GM12878 (cell line): ENCODE data around the gene ABTB1. TPM values are rescaled to one million over a fixed set of nuclear protein-coding genes. Genes with fewer than 3 reads are reported as not detected.

ENCODE experiments used
- ATAC-seq: fragments of 200-7000 bp; cut with Tn5 transposase; 3 replicates; pipeline ENCODE4 v1.9.1; 2020; ENCODE audit warnings: mild to moderate bottlenecking, moderate library complexity
- BruUV-seq: library from RNA; stranded (reverse); fragments of 400-500 nt; replicated peaks from 2 replicates; lab custom pipeline; 2021; lab: Mats Ljungman, UMichigan
- CTCF ChIA-PET: fragments of 300-600 bp; sonication (Branson Sonifier 250); formaldehyde crosslinking; extraction: SDS; loops from one replicate; lab custom pipeline; 2021; ENCODE audit warnings: inconsistent platforms; lab: Yijun Ruan, JAX
- POLR2A ChIA-PET: fragments of 350-600 bp; formaldehyde crosslinking; extraction: SDS; loops from one replicate; lab custom pipeline; 2021; ENCODE audit warnings: inconsistent platforms; lab: Charles Lee
- RAD21 ChIA-PET: fragments of 300-600 bp; sonication (Branson Sonifier 250); formaldehyde crosslinking; loops from one replicate; lab custom pipeline; 2023; ENCODE audit warnings: antibody characterized with exemption; ENCODE audit not compliant: unreplicated experiment; lab: Charles Lee
- SMC1A ChIA-PET: fragments of 300-600 bp; sonication (Branson Sonifier 250); formaldehyde crosslinking; loops from one replicate; lab custom pipeline; 2023; ENCODE audit not compliant: unreplicated experiment, uncharacterized antibody; lab: Charles Lee
- DNase-seq: peaks from one replicate; pipeline ENCODE4 v3.0.0-alpha.2; 2011; ENCODE audit warnings: low read depth, low spot score
- FAIRE-seq: peaks from 3 replicates; lab custom pipeline; 2011; peaks lifted over from hg19 to GRCh38; lab: Jason Lieb, UNC
- H2AFZ ChIP-seq: 2 replicates; pipeline ENCODE4 v1.6.0; 2011; ENCODE audit warnings: low read depth, low read length, control low read depth; ENCODE audit not compliant: control insufficient read depth
- H3K27ac ChIP-seq: 2 replicates; pipeline ENCODE4 v1.5.1; 2011; ENCODE audit warnings: control low read depth; ENCODE audit not compliant: control insufficient read depth, insufficient read depth
- H3K27me3 ChIP-seq, 2 experiments: replicated peaks in 1 of 2; 2 replicates each; pipeline versions ENCODE4 v1.6.0 to v1.6.1; 2011; ENCODE audit warnings: low read length in 1 of 2; ENCODE audit not compliant: control insufficient read depth in 2 of 2, insufficient read depth in 2 of 2
- H3K36me3 ChIP-seq, 2 experiments: 2 replicates each; pipeline ENCODE4 v1.5.1; 2011; ENCODE audit warnings: low read length in 1 of 2; ENCODE audit not compliant: control insufficient read depth in 2 of 2, insufficient read depth in 2 of 2
- H3K4me1 ChIP-seq: 2 replicates; pipeline ENCODE4 v1.6.1; 2011; ENCODE audit warnings: mild to moderate bottlenecking, low read length, moderate library complexity, mixed read lengths; ENCODE audit not compliant: control insufficient read depth, insufficient read depth
- H3K4me2 ChIP-seq: 2 replicates; pipeline ENCODE4 v1.6.0; 2011; ENCODE audit warnings: control low read depth; ENCODE audit not compliant: control insufficient read depth, insufficient read depth
- H3K4me3 ChIP-seq: fragments of 200-600 bp; sonication (generic); 2 replicates; pipeline ENCODE4 v1.5.1; 2016
- H3K79me2 ChIP-seq: 2 replicates; pipeline ENCODE4 v1.6.0; 2011; ENCODE audit warnings: low read length; ENCODE audit not compliant: control insufficient read depth, insufficient read depth
- H3K9ac ChIP-seq: 2 replicates; pipeline ENCODE4 v1.8.0; 2011; ENCODE audit warnings: low read length, control low read depth, mixed read lengths; ENCODE audit not compliant: control insufficient read depth, insufficient read depth
- H3K9me3 ChIP-seq: replicated peaks from 3 replicates; pipeline ENCODE4 v1.5.1; 2011; ENCODE audit warnings: mild to moderate bottlenecking, low read length; ENCODE audit not compliant: control insufficient read depth, insufficient read depth
- H4K20me1 ChIP-seq: 2 replicates; pipeline ENCODE4 v1.6.0; 2011; ENCODE audit not compliant: control insufficient read depth, insufficient read depth
- SPI1 ChIP-seq: IDR thresholded peaks from 2 replicates; pipeline ENCODE4 v1.6.1; 2011; ENCODE audit warnings: low read depth, mild to moderate bottlenecking, low read length, moderate library complexity, borderline replicate concordance; ENCODE audit not compliant: insufficient read depth
- TCF12 ChIP-seq: IDR thresholded peaks from 2 replicates; pipeline ENCODE4 v1.6.1; 2011; ENCODE audit warnings: low read depth, mild to moderate bottlenecking, low read length
- WGBS: methylation state at CpG from one replicate; pipeline ENCODE4 v1.1.6; 2016; ENCODE audit warnings: low lambda C conversion rate; ENCODE audit not compliant: insufficient replicate concordance, insufficient coverage; ENCODE audit errors: missing lambda C conversion rate; 5-methylcytosine and 5-hydroxymethylcytosine counted together
- in situ Hi-C: fragments of 300-500 bp; cut with MboI; formaldehyde crosslinking; loops from 9 replicates; pipeline ENCODE4 v1.14.3; 2018; ENCODE audit warnings: mixed read lengths
- intact Hi-C: fragments of 100-400 bp; cut with micrococcal nuclease; formaldehyde crosslinking; loops from one replicate; pipeline ENCODE4 v1.14.2; 2022; ENCODE audit not compliant: unreplicated experiment
- polyA plus RNA-seq, 11 experiments: library from polyadenylated mRNA; depleted of rRNA in 4 of 11; unstranded in 6 of 11; stranded (reverse) in 5 of 11; fragments of >200 nt; fragmentation: Nextera tagmentation in 4 of 11; fragmentation: Illumina TruSeq in 1 of 11; extraction: Ambion mirVana in 4 of 11; extraction: Trizol in 1 of 11; gene quantifications; 1 replicate in 1 of 11; 2 replicates in 10 of 11; pipeline versions ENCODE4 v1.2.1 to v1.2.3, GENCODE V29; 2011 to 2016; ENCODE audit warnings: inconsistent platforms in 2 of 11, missing spikeins in 2 of 11, low read depth in 1 of 11
- total RNA-seq, 4 experiments: library from RNA; depleted of rRNA in 3 of 4; stranded (reverse); fragments of >200 nt in 3 of 4; fragmentation: Illumina TruSeq in 1 of 4; extraction: Trizol in 1 of 4; gene quantifications; 2 replicates each; pipeline versions ENCODE4 v1.2.1 to v1.2.3, GENCODE V29; 2013 to 2021
- TF ChIP-seq, protein P1 (sequence below): IDR thresholded peaks from 2 replicates; pipeline ENCODE4 v1.6.1; 2012; ENCODE audit warnings: mild to moderate bottlenecking, low read depth, low read length

The ABTB1 gene
- total and polyA plus RNA-seq, 10 of the 15 experiments (the other 5 are each of a cell fraction or from before 2014, with no cell fraction given), result 0.11 to 10.2 (median 7.1) TPM

DNA sequence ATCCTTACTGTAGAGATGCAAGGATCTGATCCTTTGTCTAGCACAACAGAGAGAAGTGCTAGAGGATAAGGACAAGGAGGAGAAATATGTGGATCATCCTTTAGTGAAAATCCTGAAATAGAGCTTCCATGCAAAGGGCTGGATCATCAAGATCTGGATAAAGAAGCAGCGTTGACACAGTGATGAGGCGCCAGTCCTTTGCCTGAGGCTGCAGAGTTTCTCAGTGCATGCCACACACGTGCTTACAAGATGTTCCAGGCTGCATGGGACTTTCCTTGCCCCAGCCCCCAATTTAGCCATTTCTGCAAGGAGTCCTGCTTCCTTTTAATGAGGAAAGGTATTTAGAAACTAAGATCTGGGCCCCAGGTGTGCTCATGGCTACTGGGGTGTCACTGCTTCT lies 7.2 kb upstream of the ABTB1 start:
- no peak for FAIRE-seq
- no TSS peak for BruUV-seq
- WGBS, result 95% methylated on average over 3 of the region's 3 CpGs

More for the DNA sequence above, 7.2 kb upstream of the ABTB1 start:
- Histone ChIP-seq H4K20me1 (no peaks in the 10 kb centered on the region), H3K9me3 (no peaks in the 10 kb centered on the region), H3K27me3 (no peaks in the 10 kb centered on the region), H3K79me2 (no peaks in the 10 kb centered on the region), H3K4me1 (no peaks in the 10 kb centered on the region), H3K36me3 (no peaks in the 10 kb centered on the region), H2AFZ (no peak overlapping the region), H3K4me3 (no peak overlapping the region), H3K27ac (no peak overlapping the region), H3K4me2 (no peak overlapping the region), H3K9ac (no peak overlapping the region)
- SMC1A ChIA-PET, result no interaction called here
- DNase-seq, result no peak
- no peak for ATAC-seq
- RAD21 ChIA-PET, result no interaction called here
- intact Hi-C loops, result no loop called here
- TF ChIP-seq SPI1, result no peak
- TF ChIP-seq, protein P1, sequence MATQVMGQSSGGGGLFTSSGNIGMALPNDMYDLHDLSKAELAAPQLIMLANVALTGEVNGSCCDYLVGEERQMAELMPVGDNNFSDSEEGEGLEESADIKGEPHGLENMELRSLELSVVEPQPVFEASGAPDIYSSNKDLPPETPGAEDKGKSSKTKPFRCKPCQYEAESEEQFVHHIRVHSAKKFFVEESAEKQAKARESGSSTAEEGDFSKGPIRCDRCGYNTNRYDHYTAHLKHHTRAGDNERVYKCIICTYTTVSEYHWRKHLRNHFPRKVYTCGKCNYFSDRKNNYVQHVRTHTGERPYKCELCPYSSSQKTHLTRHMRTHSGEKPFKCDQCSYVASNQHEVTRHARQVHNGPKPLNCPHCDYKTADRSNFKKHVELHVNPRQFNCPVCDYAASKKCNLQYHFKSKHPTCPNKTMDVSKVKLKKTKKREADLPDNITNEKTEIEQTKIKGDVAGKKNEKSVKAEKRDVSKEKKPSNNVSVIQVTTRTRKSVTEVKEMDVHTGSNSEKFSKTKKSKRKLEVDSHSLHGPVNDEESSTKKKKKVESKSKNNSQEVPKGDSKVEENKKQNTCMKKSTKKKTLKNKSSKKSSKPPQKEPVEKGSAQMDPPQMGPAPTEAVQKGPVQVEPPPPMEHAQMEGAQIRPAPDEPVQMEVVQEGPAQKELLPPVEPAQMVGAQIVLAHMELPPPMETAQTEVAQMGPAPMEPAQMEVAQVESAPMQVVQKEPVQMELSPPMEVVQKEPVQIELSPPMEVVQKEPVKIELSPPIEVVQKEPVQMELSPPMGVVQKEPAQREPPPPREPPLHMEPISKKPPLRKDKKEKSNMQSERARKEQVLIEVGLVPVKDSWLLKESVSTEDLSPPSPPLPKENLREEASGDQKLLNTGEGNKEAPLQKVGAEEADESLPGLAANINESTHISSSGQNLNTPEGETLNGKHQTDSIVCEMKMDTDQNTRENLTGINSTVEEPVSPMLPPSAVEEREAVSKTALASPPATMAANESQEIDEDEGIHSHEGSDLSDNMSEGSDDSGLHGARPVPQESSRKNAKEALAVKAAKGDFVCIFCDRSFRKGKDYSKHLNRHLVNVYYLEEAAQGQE, result no peak
- no peak for TF ChIP-seq TCF12
- CTCF ChIA-PET, result no interaction called here
- in situ Hi-C loops, result no loop called here
- POLR2A ChIA-PET, result no interaction called here
